A549 treated with DMSO at 1 μM for 4 hours (cell line): ENCODE data around the gene UBE2L3. TPM values are rescaled to one million over a fixed set of nuclear protein-coding genes. Genes with fewer than 3 reads are reported as not detected.

Experiments
- total RNA-seq: library from RNA; stranded (reverse); fragments of 200-300 nt; extraction: Qiagen RNA extraction; gene quantifications from 5 replicates; pipeline ENCODE4 v1.2.3, GENCODE V29; 2022; ENCODE audit warnings: low read depth

Gene UBE2L3
- 64.9 to 69.2 TPM (median 65.6 TPM) in 5 replicates for total RNA-seq

GRCh38 chr22:21567456-21568346, at the start of gene UBE2L3:
UBE2L3 (plus strand) TSS chr22:21567714; CDS start chr22:21567745, 31 bp downstream.

GRCh38 chr22:21551361-21551760, 16.2 kb upstream of the UBE2L3 start, which contains the start of gene RIMBP3C:
RIMBP3C (minus strand) TSS chr22:21551461; CDS start chr22:21550976, 485 bp downstream.

GRCh38 chr22:21629255-21630149, 62.0 kb downstream of the UBE2L3 start, which contains the start of gene YDJC:
YDJC (minus strand) TSS chr22:21630022; CDS start chr22:21630014, 8 bp downstream.

GRCh38 chr22:21632237-21632895, 64.9 kb downstream of the UBE2L3 start, which contains the start of gene CCDC116:
CCDC116 (plus strand) TSS chr22:21632760; CDS start chr22:21633182, 422 bp downstream.

GRCh38 chr22:21641789-21642583, 74.5 kb downstream of the UBE2L3 start, which contains the start of gene SDF2L1:
SDF2L1 (plus strand) TSS chr22:21642302; CDS start chr22:21642337, 35 bp downstream.

Other genes with a start within 250 kb of the UBE2L3 start
- gene RIMBP3B, start 184.0 kb upstream of the UBE2L3 start, total RNA-seq = 0.31 to 0.69 TPM (median 0.50 TPM) in 5 replicates
- gene HIC2, start 150.3 kb upstream of the UBE2L3 start, total RNA-seq = 2.8 to 3.1 TPM (median 2.9 TPM) in 5 replicates
- 0.79 to 1.3 TPM (median 1.0 TPM) in 5 replicates for gene TMEM191C, start 100.3 kb upstream of the UBE2L3 start, total RNA-seq
- 0.13 to 0.39 TPM (median 0.23 TPM) in 5 replicates for gene RIMBP3C, start 16.3 kb upstream of the UBE2L3 start, total RNA-seq
- gene YDJC, start 62.3 kb downstream of the UBE2L3 start, total RNA-seq = 33.6 to 58.3 TPM (median 53.6 TPM) in 5 replicates
- gene CCDC116, start 65.0 kb downstream of the UBE2L3 start, total RNA-seq = 0.05 to 0.06 TPM (median 0.05 TPM) in 3 of 5 replicates, not detected in the others
- 38.0 to 62.9 TPM (median 50.4 TPM) in 5 replicates for gene SDF2L1, start 74.6 kb downstream of the UBE2L3 start, total RNA-seq
- gene PPIL2, start 98.3 kb downstream of the UBE2L3 start, total RNA-seq = 18.9 to 25.2 TPM (median 20.8 TPM) in 5 replicates
- 0.08 to 0.63 TPM (median 0.31 TPM) in 5 replicates for gene YPEL1, start 168.1 kb downstream of the UBE2L3 start, total RNA-seq